Measurements from ENCODE around the gene CLMP. TPM values are rescaled to one million over a fixed set of nuclear protein-coding genes. Genes with fewer than 3 reads are reported as not detected.

CLMP gene
- total and polyA plus RNA-seq, 9 of the 15 experiments (the other 6 are each of a cell fraction or from before 2014, with no cell fraction given): 0.02 to 0.15 (median 0.03) TPM; not detected in 6

DNA sequence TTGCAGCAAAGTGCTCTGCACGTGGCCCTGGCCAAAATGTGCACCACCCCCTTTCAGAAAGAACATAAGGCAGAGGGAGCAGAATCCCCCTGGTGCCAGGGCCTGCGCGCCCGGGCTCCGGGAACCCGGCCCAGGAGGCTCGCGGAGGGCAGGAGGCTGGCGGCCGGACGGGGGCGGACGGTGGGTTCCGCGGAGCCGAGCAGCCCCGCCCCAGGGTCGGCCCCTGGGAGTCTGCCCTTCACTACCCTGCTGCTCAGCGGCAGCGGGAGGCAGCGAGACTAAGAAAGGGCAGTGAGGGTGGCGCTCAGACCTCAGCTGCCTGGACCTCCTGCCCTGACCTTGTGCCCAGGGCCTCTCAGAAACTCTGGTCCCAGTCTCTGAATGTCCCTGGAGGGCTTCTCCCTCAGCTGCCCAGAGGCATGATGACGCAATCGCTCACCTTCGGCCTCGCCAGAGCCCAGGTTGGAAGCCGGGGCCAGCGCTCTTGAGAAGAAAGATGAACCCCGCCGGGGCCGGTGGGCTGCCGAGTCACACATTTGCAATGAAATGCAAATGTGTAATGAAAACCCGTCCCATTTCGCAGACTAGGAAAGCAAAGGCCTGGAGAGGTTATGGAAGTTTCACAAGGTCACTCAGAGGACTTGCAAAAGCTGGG, 1.1 kb upstream of the CLMP start (continued):
- no peak for TF ChIP-seq MAZ (CRISPR knock-in tag; conservative IDR thresholded peaks at IDR 0.05 in 1 of 2, IDR thresholded peaks at IDR 0.05 in 1 of 2)
- TF ChIP-seq, protein P1, sequence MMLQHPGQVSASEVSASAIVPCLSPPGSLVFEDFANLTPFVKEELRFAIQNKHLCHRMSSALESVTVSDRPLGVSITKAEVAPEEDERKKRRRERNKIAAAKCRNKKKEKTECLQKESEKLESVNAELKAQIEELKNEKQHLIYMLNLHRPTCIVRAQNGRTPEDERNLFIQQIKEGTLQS (IDR thresholded peaks at IDR 0.05): peak; percentile 60
- TF ChIP-seq, protein P1 (CRISPR knock-in tag; conservative IDR thresholded peaks at IDR 0.05): no peak
- TF ChIP-seq FIP1L1 (IDR thresholded peaks at IDR 0.05; ENCODE audit: low read depth, low read length, poor library complexity, severe bottlenecking): no peak
- TF ChIP-seq CXXC5 (CRISPR knock-in tag; IDR thresholded peaks at IDR 0.05): no peak
- TF ChIP-seq ZSCAN32 (CRISPR knock-in tag; IDR thresholded peaks at IDR 0.05): no peak
- no peak for TF ChIP-seq CCNT2 (IDR thresholded peaks at IDR 0.05; ENCODE audit: borderline replicate concordance, extremely low read depth, insufficient read length, low read depth, low read length)
- TF ChIP-seq U2AF2 (optimal IDR thresholded peaks at IDR 0.05; ENCODE audit: low read depth, low read length): no peak
- no peak for TF ChIP-seq NELFE (IDR thresholded peaks at IDR 0.05; ENCODE audit: insufficient read depth, insufficient read length)
- 0 out of 2 replicates have a peak, but pooled peaks have one; percentile 31 for TF ChIP-seq ESRRA (IDR thresholded peaks at IDR 0.05; ENCODE audit: borderline replicate concordance, low read depth)
- no peak for TF ChIP-seq ZNF354B (CRISPR knock-in tag; IDR thresholded peaks at IDR 0.05)
- TF ChIP-seq, protein P2, sequence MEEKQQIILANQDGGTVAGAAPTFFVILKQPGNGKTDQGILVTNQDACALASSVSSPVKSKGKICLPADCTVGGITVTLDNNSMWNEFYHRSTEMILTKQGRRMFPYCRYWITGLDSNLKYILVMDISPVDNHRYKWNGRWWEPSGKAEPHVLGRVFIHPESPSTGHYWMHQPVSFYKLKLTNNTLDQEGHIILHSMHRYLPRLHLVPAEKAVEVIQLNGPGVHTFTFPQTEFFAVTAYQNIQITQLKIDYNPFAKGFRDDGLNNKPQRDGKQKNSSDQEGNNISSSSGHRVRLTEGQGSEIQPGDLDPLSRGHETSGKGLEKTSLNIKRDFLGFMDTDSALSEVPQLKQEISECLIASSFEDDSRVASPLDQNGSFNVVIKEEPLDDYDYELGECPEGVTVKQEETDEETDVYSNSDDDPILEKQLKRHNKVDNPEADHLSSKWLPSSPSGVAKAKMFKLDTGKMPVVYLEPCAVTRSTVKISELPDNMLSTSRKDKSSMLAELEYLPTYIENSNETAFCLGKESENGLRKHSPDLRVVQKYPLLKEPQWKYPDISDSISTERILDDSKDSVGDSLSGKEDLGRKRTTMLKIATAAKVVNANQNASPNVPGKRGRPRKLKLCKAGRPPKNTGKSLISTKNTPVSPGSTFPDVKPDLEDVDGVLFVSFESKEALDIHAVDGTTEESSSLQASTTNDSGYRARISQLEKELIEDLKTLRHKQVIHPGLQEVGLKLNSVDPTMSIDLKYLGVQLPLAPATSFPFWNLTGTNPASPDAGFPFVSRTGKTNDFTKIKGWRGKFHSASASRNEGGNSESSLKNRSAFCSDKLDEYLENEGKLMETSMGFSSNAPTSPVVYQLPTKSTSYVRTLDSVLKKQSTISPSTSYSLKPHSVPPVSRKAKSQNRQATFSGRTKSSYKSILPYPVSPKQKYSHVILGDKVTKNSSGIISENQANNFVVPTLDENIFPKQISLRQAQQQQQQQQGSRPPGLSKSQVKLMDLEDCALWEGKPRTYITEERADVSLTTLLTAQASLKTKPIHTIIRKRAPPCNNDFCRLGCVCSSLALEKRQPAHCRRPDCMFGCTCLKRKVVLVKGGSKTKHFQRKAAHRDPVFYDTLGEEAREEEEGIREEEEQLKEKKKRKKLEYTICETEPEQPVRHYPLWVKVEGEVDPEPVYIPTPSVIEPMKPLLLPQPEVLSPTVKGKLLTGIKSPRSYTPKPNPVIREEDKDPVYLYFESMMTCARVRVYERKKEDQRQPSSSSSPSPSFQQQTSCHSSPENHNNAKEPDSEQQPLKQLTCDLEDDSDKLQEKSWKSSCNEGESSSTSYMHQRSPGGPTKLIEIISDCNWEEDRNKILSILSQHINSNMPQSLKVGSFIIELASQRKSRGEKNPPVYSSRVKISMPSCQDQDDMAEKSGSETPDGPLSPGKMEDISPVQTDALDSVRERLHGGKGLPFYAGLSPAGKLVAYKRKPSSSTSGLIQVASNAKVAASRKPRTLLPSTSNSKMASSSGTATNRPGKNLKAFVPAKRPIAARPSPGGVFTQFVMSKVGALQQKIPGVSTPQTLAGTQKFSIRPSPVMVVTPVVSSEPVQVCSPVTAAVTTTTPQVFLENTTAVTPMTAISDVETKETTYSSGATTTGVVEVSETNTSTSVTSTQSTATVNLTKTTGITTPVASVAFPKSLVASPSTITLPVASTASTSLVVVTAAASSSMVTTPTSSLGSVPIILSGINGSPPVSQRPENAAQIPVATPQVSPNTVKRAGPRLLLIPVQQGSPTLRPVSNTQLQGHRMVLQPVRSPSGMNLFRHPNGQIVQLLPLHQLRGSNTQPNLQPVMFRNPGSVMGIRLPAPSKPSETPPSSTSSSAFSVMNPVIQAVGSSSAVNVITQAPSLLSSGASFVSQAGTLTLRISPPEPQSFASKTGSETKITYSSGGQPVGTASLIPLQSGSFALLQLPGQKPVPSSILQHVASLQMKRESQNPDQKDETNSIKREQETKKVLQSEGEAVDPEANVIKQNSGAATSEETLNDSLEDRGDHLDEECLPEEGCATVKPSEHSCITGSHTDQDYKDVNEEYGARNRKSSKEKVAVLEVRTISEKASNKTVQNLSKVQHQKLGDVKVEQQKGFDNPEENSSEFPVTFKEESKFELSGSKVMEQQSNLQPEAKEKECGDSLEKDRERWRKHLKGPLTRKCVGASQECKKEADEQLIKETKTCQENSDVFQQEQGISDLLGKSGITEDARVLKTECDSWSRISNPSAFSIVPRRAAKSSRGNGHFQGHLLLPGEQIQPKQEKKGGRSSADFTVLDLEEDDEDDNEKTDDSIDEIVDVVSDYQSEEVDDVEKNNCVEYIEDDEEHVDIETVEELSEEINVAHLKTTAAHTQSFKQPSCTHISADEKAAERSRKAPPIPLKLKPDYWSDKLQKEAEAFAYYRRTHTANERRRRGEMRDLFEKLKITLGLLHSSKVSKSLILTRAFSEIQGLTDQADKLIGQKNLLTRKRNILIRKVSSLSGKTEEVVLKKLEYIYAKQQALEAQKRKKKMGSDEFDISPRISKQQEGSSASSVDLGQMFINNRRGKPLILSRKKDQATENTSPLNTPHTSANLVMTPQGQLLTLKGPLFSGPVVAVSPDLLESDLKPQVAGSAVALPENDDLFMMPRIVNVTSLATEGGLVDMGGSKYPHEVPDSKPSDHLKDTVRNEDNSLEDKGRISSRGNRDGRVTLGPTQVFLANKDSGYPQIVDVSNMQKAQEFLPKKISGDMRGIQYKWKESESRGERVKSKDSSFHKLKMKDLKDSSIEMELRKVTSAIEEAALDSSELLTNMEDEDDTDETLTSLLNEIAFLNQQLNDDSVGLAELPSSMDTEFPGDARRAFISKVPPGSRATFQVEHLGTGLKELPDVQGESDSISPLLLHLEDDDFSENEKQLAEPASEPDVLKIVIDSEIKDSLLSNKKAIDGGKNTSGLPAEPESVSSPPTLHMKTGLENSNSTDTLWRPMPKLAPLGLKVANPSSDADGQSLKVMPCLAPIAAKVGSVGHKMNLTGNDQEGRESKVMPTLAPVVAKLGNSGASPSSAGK (IDR thresholded peaks at IDR 0.05): no peak
- TF ChIP-seq RBM22 (IDR thresholded peaks at IDR 0.05; ENCODE audit: low read depth, low read length, poor library complexity, severe bottlenecking): no peak
- TF ChIP-seq ZNF668 (CRISPR knock-in tag; IDR thresholded peaks at IDR 0.05): no peak
- no peak for TF ChIP-seq HNRNPL (IDR thresholded peaks at IDR 0.05; ENCODE audit: low read depth, low read length)

Data from K562 (cell line).